Smooth muscle cell (in vitro differentiated cells): ENCODE measurements around the gene SCARB1. TPM values are rescaled to one million over a fixed set of nuclear protein-coding genes. Genes with fewer than 3 reads are reported as not detected.

Experiments used
- DNase-seq: peaks from one replicate; lab custom pipeline; 2025; ENCODE audit not compliant: unreplicated experiment; lab: John Stamatoyannopoulos, UW
- H2AFZ ChIP-seq: fragments of 200-600 bp; sonication (generic); 2 replicates; pipeline ENCODE4 v1.6.0; 2016; ENCODE audit warnings: antibody characterized with exemption, low read depth, mild to moderate bottlenecking
- H3F3A ChIP-seq: fragments of 200-600 bp; sonication (generic); 2 replicates; pipeline ENCODE4 v1.6.0; 2017; ENCODE audit warnings: antibody characterized with exemption, low read depth
- H3K27ac ChIP-seq: fragments of 200-600 bp; sonication (generic); 2 replicates; pipeline ENCODE4 v1.5.1; 2016; ENCODE audit warnings: low read depth, mild to moderate bottlenecking
- H3K27me3 ChIP-seq: fragments of 200-600 bp; sonication (generic); 2 replicates; pipeline ENCODE4 v1.6.1; 2016; ENCODE audit warnings: low read depth, mild to moderate bottlenecking
- H3K36me3 ChIP-seq: fragments of 200-600 bp; sonication (generic); 2 replicates; pipeline ENCODE4 v1.5.1; 2016; ENCODE audit warnings: low read depth
- H3K4me1 ChIP-seq: fragments of 200-600 bp; sonication (generic); 2 replicates; pipeline ENCODE4 v1.5.1; 2016; ENCODE audit warnings: low read depth
- H3K4me2 ChIP-seq: fragments of 200-600 bp; sonication (generic); 2 replicates; pipeline ENCODE4 v1.6.0; 2016; ENCODE audit warnings: mild to moderate bottlenecking
- H3K4me3 ChIP-seq: fragments of 200-600 bp; sonication (generic); 2 replicates; pipeline ENCODE4 v1.5.1; 2016; ENCODE audit warnings: mild to moderate bottlenecking
- H3K79me2 ChIP-seq: fragments of 200-600 bp; sonication (generic); 2 replicates; pipeline ENCODE4 v1.6.0; 2016; ENCODE audit warnings: low read depth, mild to moderate bottlenecking
- H3K9ac ChIP-seq: fragments of 200-600 bp; sonication (generic); 2 replicates; pipeline ENCODE4 v1.6.0; 2016; ENCODE audit warnings: low read depth
- H3K9me3 ChIP-seq: fragments of 200-600 bp; sonication (generic); replicated peaks from 2 replicates; pipeline ENCODE4 v1.5.1; 2016; ENCODE audit warnings: low read depth
- H4K20me1 ChIP-seq: fragments of 200-600 bp; sonication (generic); 2 replicates; pipeline ENCODE4 v1.6.0; 2016; ENCODE audit warnings: low read depth
- CTCF ChIP-seq: fragments of 200-600 bp; sonication (generic); IDR thresholded peaks from 2 replicates; pipeline ENCODE4 v1.5.1; 2017; ENCODE audit warnings: borderline replicate concordance, mild to moderate bottlenecking, antibody characterized with exemption; ENCODE audit not compliant: insufficient read depth, poor library complexity, severe bottlenecking
- WGBS: methylation state at CpG from one replicate; pipeline ENCODE4 v1.1.7; 2016; ENCODE audit warnings: low lambda C conversion rate; 5-methylcytosine and 5-hydroxymethylcytosine counted together
- polyA plus RNA-seq: library from polyadenylated mRNA; unstranded; fragments of >200 nt; fragmentation: Nextera tagmentation; extraction: Ambion mirVana; gene quantifications from 2 replicates; pipeline ENCODE4 v1.2.1, GENCODE V29; 2016
- small RNA-seq: library from RNA; depleted of rRNA; stranded (forward); fragments of <200 nt; gene quantifications from one replicate; pipeline ENCODE3, GENCODE V24; 2014
- total RNA-seq: library from RNA; depleted of rRNA; stranded (reverse); fragments of >200 nt; gene quantifications from 2 replicates; pipeline ENCODE4 v1.2.3, GENCODE V29; 2014

SCARB1 gene
- total and polyA plus RNA-seq, 2 experiments from 2014 or later, result 6.8 to 10.1 TPM

GRCh38 chr12:124727922-124728321 is 135.7 kb downstream of the SCARB1 start:
- H3K4me1 ChIP-seq, result no peaks in the 10 kb centered on the region
- H3K4me3 ChIP-seq, result no peak overlapping the region
- H3F3A ChIP-seq, result peaks cover 10% of the 10 kb centered on the region
- no peaks in the 10 kb centered on the region for H4K20me1 ChIP-seq
- no peak overlapping the region for H3K9ac ChIP-seq
- no peaks in the 10 kb centered on the region for H3K36me3 ChIP-seq
- H3K4me2 ChIP-seq, result no peak overlapping the region
- no peaks in the 10 kb centered on the region for H3K79me2 ChIP-seq
- H3K27ac ChIP-seq, result no peak overlapping the region
- H3K9me3 ChIP-seq, result no peaks in the 10 kb centered on the region
- H3K27me3 ChIP-seq, result no peaks in the 10 kb centered on the region
- DNase-seq, result no peak
- H2AFZ ChIP-seq, result no peak overlapping the region
- WGBS, result 86% methylated on average over 10 of the region's 10 CpGs
- TF ChIP-seq CTCF, result no peak

- no peak overlapping the region for H3K4me2 ChIP-seq
- TF ChIP-seq CTCF, result no peak
- H4K20me1 ChIP-seq, result no peaks in the 10 kb centered on the region
- H3K36me3 ChIP-seq, result no peaks in the 10 kb centered on the region
- peak overlapping the region; percentile 24 for H3K27ac ChIP-seq
- no peak overlapping the region for H3K4me3 ChIP-seq
- no peak overlapping the region for H2AFZ ChIP-seq
- DNase-seq, result no peak
- H3F3A ChIP-seq, result peaks cover 13% of the 10 kb centered on the region
- 58% methylated on average over 18 of the region's 18 CpGs for WGBS
- no peaks in the 10 kb centered on the region for H3K4me1 ChIP-seq
- no peaks in the 10 kb centered on the region for H3K9me3 ChIP-seq
- H3K27me3 ChIP-seq, result no peaks in the 10 kb centered on the region
- H3K9ac ChIP-seq, result no peak overlapping the region
- H3K79me2 ChIP-seq, result no peaks in the 10 kb centered on the region
Observed at GRCh38 chr12:124727264-124727800, 136.3 kb downstream of the SCARB1 start.

Small RNA genes within 50 kb of the gene (small RNA-seq; reads per million reads assigned to genes)
- not detected for gene RNU6-927P

Other genes with a start within 250 kb of the SCARB1 start
- 1,327 and 1,477 TPM in 2 replicates for gene UBC, start 50.8 kb upstream of the SCARB1 start, total RNA-seq
- 1,322 and 1,339 TPM in 2 replicates for gene UBC, start 50.8 kb upstream of the SCARB1 start, polyA plus RNA-seq
- 4.2 and 4.5 TPM in 2 replicates for gene DHX37, start 125.3 kb upstream of the SCARB1 start, total RNA-seq
- gene DHX37, start 125.3 kb upstream of the SCARB1 start, polyA plus RNA-seq, result 7.6 and 9.7 TPM in 2 replicates
- 1.3 and 1.8 TPM in 2 replicates for gene BRI3BP, start 129.8 kb upstream of the SCARB1 start, total RNA-seq
- 1.2 and 2.3 TPM in 2 replicates for gene BRI3BP, start 129.8 kb upstream of the SCARB1 start, polyA plus RNA-seq
- gene AACS, start 201.6 kb upstream of the SCARB1 start, total RNA-seq, result 6.5 and 8.0 TPM in 2 replicates
- gene AACS, start 201.6 kb upstream of the SCARB1 start, polyA plus RNA-seq, result 15.6 and 20.0 TPM in 2 replicates